ENCODE results near the gene S100A9. TPM values are rescaled to one million over a fixed set of nuclear protein-coding genes. Genes with fewer than 3 reads are reported as not detected.
"Not testable (repeated sequence)": the region's sequence is repeated elsewhere in the genome, so short reads cannot be mapped to it uniquely, and the experiment has no call there.

The S100A9 gene
- total and polyA plus RNA-seq, 10 donors = 947 to 6,984 (median 2,376) TPM

- Histone ChIP-seq H3K27ac (peak overlapping the region in 1 of 8 donors; percentile 55), H3K36me3 (no peaks in the 10 kb centered on the region), H3K4me1 (peaks cover 0 to 38% (median 20%) of the 10 kb centered on the region in 6 donors), H3K4me3 (no peak overlapping the region), H3K27me3 (replicated peaks in 1 of 7) (peaks cover 0 to 89% (median 11%) of the 10 kb centered on the region in 7 donors), H3K9me3 (no peaks in the 10 kb centered on the region)
- 56 to 69% (median 62%) methylated on average over 9 to 14 of the region's 14 CpGs for WGBS, 5 donors
- intact Hi-C loops (cut with DNase I; ENCODE audit: low total_unique reads) = no loop called here
- no peak for DNase-seq
- TF ChIP-seq POLR2A (IDR thresholded peaks at IDR 0.05) = no peak
- TF ChIP-seq CTCF (IDR thresholded peaks at IDR 0.05 in 8 of 11, conservative IDR thresholded peaks at IDR 0.05 in 3 of 11) = no peak
- no peak for TF ChIP-seq POLR2AphosphoS5 (IDR thresholded peaks at IDR 0.05)
These were observed 12.2 kb upstream of the S100A9 start for GRCh38 chr1:153345187-153346076.

- intact Hi-C loops (cut with DNase I; ENCODE audit: low total_unique reads) = no loop called here
- Histone ChIP-seq H3K36me3 (no peaks in the 10 kb centered on the region), H3K4me1 (peaks cover 0 to 38% (median 20%) of the 10 kb centered on the region in 6 donors), H3K9me3 (no peaks in the 10 kb centered on the region), H3K27ac (no peak overlapping the region), H3K27me3 (replicated peaks in 1 of 7) (peaks cover 0 to 93% (median 11%) of the 10 kb centered on the region in 7 donors), H3K4me3 (no peak overlapping the region)
- TF ChIP-seq POLR2AphosphoS5 (IDR thresholded peaks at IDR 0.05) = no peak
- TF ChIP-seq CTCF (IDR thresholded peaks at IDR 0.05 in 8 of 11, conservative IDR thresholded peaks at IDR 0.05 in 3 of 11) = no peak
- TF ChIP-seq POLR2A (IDR thresholded peaks at IDR 0.05) = no peak
- 22 to 34% (median 26%) methylated on average over 6 of the region's 6 CpGs for WGBS, 5 donors
- peak; percentile 16 for DNase-seq
These were observed 11.5 kb upstream of the S100A9 start for GRCh38 chr1:153346077-153346723.

GRCh38 chr1:153347049-153347448 lies 10.6 kb upstream of the S100A9 start:
- H3K9me3 ChIP-seq; intact Hi-C loops (cut with DNase I; ENCODE audit: low total_unique reads); H3K36me3 ChIP-seq; DNase-seq; H3K4me3 ChIP-seq; H3K27ac ChIP-seq: not testable (repeated sequence)
- Histone ChIP-seq H3K27me3 (replicated peaks in 1 of 7) (peaks cover 0 to 92% (median 11%) of the 10 kb centered on the region in 7 donors), H3K4me1 (peaks cover 0 to 38% (median 20%) of the 10 kb centered on the region in 6 donors)
- WGBS, 5 donors = 66 to 83% (median 78%) methylated on average over 14 of the region's 14 CpGs

- Histone ChIP-seq H3K27ac (no peak overlapping the region), H3K9me3 (no peaks in the 10 kb centered on the region), H3K4me1 (peaks cover 0 to 44% (median 22%) of the 10 kb centered on the region in 6 donors)
These were observed 9.8 kb upstream of the S100A9 start for GRCh38 chr1:153347856-153348255.

More at GRCh38 chr1:153347856-153348255, 9.8 kb upstream of the S100A9 start:
- H3K27me3 ChIP-seq (replicated peaks in 1 of 7) = peaks cover 0 to 90% (median 11%) of the 10 kb centered on the region in 7 donors
- intact Hi-C loops (cut with DNase I; ENCODE audit: low total_unique reads) = no loop called here
- no peak overlapping the region for H3K4me3 ChIP-seq
- no peak for DNase-seq
- WGBS, 5 donors = 67 to 76% (median 73%) methylated on average over 7 of the region's 7 CpGs
- TF ChIP-seq CTCF (IDR thresholded peaks at IDR 0.05 in 8 of 11, conservative IDR thresholded peaks at IDR 0.05 in 3 of 11) (no peak), POLR2A (IDR thresholded peaks at IDR 0.05) (no peak), POLR2AphosphoS5 (IDR thresholded peaks at IDR 0.05) (no peak)
- H3K36me3 ChIP-seq = no peaks in the 10 kb centered on the region
